ENCODE data around the gene STYXL2. TPM values are rescaled to one million over a fixed set of nuclear protein-coding genes. Genes with fewer than 3 reads are reported as not detected.
A peak's percentile ranks its signal among the peaks of the same experiment; 100 is the strongest.

Gene STYXL2
- total and polyA plus RNA-seq, 9 of the 15 experiments (the other 6 are each of a cell fraction or from before 2014, with no cell fraction given), result not detected

DNA sequence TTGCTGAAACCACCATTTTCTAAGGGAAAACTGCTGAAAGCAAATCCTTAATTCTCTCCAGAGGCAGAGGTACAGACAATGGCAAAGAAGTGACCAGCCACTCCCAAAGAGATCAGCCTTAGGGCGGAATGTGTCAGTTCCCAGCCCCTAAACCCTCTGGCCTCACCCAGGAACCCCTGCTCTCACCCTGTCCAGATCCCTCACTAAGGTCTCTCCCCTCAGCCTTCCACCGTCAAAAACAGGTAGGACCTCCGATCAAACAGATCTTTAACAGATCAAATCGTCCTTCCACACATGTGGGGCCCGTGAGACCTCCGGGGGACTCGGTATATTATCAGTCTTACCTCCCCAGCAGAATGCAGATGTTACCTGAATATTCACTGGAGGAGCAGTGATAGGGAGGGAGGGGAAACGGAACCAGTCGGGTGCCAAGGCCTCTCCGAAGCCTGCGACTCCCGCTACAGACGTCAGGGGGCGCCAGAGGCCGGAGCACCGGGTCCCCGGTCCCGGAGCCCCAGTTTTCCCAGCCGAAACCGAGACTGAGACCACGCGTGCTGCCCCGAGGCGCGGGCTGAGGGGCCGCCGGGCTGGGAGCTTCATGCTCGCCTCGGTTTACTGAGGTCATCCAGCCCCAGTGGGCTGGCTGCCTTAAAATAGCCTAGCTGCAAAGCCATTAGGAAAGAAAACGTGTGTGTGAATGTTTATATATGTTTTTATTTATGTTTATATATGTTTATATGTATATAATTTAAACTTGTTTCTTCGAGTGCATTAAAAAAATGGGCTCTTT is 27.3 kb upstream of the STYXL2 start (continued):
- TF ChIP-seq, protein P1, sequence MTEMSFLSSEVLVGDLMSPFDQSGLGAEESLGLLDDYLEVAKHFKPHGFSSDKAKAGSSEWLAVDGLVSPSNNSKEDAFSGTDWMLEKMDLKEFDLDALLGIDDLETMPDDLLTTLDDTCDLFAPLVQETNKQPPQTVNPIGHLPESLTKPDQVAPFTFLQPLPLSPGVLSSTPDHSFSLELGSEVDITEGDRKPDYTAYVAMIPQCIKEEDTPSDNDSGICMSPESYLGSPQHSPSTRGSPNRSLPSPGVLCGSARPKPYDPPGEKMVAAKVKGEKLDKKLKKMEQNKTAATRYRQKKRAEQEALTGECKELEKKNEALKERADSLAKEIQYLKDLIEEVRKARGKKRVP (CRISPR knock-in tag; IDR thresholded peaks at IDR 0.05), result no peak
- TF ChIP-seq RBBP5 (IDR thresholded peaks at IDR 0.05; ENCODE audit: borderline replicate concordance, insufficient read depth, low read length, poor library complexity, severe bottlenecking) (no peak), ESRRB (CRISPR knock-in tag; IDR thresholded peaks at IDR 0.05; ENCODE audit: borderline replicate concordance) (no peak), PTTG1 (tag; IDR thresholded peaks at IDR 0.05; ENCODE audit: low read depth) (no peak), SRSF9 (IDR thresholded peaks at IDR 0.05; ENCODE audit: borderline replicate concordance, low read depth, low read length) (no peak), CREBBP (IDR thresholded peaks at IDR 0.05; ENCODE audit: low read depth, low read length) (no peak), ZNF134 (CRISPR knock-in tag; conservative IDR thresholded peaks at IDR 0.05) (no peak), ZNF445 (CRISPR knock-in tag; IDR thresholded peaks at IDR 0.05; ENCODE audit: low read depth) (no peak), CHD1 (IDR thresholded peaks at IDR 0.05; ENCODE audit: low read length) (no peak), ELF2 (CRISPR knock-in tag; IDR thresholded peaks at IDR 0.05) (no peak), ZNF696 (CRISPR knock-in tag; conservative IDR thresholded peaks at IDR 0.05) (no peak), RAD21 (CRISPR knock-in tag; conservative IDR thresholded peaks at IDR 0.05 in 1 of 2, IDR thresholded peaks at IDR 0.05 in 1 of 2) (peak; percentile 98)
- TF ChIP-seq, protein P2, sequence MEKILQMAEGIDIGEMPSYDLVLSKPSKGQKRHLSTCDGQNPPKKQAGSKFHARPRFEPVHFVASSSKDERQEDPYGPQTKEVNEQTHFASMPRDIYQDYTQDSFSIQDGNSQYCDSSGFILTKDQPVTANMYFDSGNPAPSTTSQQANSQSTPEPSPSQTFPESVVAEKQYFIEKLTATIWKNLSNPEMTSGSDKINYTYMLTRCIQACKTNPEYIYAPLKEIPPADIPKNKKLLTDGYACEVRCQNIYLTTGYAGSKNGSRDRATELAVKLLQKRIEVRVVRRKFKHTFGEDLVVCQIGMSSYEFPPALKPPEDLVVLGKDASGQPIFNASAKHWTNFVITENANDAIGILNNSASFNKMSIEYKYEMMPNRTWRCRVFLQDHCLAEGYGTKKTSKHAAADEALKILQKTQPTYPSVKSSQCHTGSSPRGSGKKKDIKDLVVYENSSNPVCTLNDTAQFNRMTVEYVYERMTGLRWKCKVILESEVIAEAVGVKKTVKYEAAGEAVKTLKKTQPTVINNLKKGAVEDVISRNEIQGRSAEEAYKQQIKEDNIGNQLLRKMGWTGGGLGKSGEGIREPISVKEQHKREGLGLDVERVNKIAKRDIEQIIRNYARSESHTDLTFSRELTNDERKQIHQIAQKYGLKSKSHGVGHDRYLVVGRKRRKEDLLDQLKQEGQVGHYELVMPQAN (IDR thresholded peaks at IDR 0.05; ENCODE audit: borderline replicate concordance), result no peak
- TF ChIP-seq, protein P3, sequence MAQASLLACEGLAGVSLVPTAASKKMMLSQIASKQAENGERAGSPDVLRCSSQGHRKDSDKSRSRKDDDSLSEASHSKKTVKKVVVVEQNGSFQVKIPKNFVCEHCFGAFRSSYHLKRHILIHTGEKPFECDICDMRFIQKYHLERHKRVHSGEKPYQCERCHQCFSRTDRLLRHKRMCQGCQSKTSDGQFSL (CRISPR knock-in tag; IDR thresholded peaks at IDR 0.05), result no peak
- TF ChIP-seq, protein P3 (tag; IDR thresholded peaks at IDR 0.05), result no peak
- TF ChIP-seq, protein P4, sequence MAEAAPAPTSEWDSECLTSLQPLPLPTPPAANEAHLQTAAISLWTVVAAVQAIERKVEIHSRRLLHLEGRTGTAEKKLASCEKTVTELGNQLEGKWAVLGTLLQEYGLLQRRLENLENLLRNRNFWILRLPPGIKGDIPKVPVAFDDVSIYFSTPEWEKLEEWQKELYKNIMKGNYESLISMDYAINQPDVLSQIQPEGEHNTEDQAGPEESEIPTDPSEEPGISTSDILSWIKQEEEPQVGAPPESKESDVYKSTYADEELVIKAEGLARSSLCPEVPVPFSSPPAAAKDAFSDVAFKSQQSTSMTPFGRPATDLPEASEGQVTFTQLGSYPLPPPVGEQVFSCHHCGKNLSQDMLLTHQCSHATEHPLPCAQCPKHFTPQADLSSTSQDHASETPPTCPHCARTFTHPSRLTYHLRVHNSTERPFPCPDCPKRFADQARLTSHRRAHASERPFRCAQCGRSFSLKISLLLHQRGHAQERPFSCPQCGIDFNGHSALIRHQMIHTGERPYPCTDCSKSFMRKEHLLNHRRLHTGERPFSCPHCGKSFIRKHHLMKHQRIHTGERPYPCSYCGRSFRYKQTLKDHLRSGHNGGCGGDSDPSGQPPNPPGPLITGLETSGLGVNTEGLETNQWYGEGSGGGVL (CRISPR knock-in tag; IDR thresholded peaks at IDR 0.05), result no peak
- TF ChIP-seq, protein P5, sequence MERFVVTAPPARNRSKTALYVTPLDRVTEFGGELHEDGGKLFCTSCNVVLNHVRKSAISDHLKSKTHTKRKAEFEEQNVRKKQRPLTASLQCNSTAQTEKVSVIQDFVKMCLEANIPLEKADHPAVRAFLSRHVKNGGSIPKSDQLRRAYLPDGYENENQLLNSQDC (CRISPR knock-in tag; IDR thresholded peaks at IDR 0.05), result no peak
